GM10266 (cell line): Measurements from ENCODE around the gene EIF3K.

Experiments used
- DNase-seq: peaks from one replicate; pipeline ENCODE4 v3.0.0; 2012; ENCODE audit errors: extremely low spot score
- CTCF ChIP-seq: IDR thresholded peaks from 2 replicates; pipeline ENCODE4 v1.5.1; 2012; ENCODE audit warnings: mild to moderate bottlenecking, low read depth; ENCODE audit not compliant: control insufficient read depth, insufficient read depth; ENCODE audit errors: missing control alignments

EIF3K gene

GRCh38 chr19:38647966-38648768 lies 29.2 kb downstream of the EIF3K start:
- TF ChIP-seq CTCF: no peak
- DNase-seq: no peak

GRCh38 chr19:38648769-38649304 lies 29.8 kb downstream of the EIF3K start:
- no peak for DNase-seq
- no peak for TF ChIP-seq CTCF

- no peak for TF ChIP-seq CTCF
- no peak for DNase-seq
Measured at GRCh38 chr19:38649305-38650171, 30.6 kb downstream of the EIF3K start.

GRCh38 chr19:38650172-38650775 lies 31.3 kb downstream of the EIF3K start:
- no peak for DNase-seq
- TF ChIP-seq CTCF: no peak

GRCh38 chr19:38650911-38651584 lies 32.1 kb downstream of the EIF3K start:
- DNase-seq: no peak
- TF ChIP-seq CTCF: no peak

GRCh38 chr19:38653028-38653571 lies 34.1 kb downstream of the EIF3K start:
- DNase-seq: no peak
- TF ChIP-seq CTCF: no peak
